ENCODE measurements around the gene SGK1.

DNA sequence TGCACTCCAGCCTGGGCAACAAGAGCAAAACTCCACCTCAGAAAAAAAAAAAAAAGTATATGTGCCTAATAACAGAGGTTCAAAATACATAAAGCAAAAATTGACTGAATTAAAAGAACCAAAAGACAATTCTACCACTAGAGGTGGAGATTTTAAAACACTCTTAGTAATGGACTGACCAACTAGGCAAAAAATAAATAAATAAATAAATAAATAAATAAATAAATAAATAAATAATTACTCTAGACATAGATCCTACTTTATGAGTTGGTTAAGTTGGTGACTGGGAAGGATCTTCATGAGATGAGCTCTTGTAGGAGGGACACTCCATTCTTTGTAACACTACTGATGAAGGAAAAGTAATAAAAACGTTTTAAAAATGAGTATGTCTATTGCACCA is 113.9 kb downstream of the SGK1 start:
- TF ChIP-seq, protein P1, sequence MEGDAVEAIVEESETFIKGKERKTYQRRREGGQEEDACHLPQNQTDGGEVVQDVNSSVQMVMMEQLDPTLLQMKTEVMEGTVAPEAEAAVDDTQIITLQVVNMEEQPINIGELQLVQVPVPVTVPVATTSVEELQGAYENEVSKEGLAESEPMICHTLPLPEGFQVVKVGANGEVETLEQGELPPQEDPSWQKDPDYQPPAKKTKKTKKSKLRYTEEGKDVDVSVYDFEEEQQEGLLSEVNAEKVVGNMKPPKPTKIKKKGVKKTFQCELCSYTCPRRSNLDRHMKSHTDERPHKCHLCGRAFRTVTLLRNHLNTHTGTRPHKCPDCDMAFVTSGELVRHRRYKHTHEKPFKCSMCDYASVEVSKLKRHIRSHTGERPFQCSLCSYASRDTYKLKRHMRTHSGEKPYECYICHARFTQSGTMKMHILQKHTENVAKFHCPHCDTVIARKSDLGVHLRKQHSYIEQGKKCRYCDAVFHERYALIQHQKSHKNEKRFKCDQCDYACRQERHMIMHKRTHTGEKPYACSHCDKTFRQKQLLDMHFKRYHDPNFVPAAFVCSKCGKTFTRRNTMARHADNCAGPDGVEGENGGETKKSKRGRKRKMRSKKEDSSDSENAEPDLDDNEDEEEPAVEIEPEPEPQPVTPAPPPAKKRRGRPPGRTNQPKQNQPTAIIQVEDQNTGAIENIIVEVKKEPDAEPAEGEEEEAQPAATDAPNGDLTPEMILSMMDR (optimal IDR thresholded peaks at IDR 0.05 in 1 of 3, IDR thresholded peaks at IDR 0.05 in 1 of 3, conservative IDR thresholded peaks at IDR 0.05 in 1 of 3; ENCODE audit: extremely low read depth in 1 of 3, insufficient read depth in 2 of 3, low read length in 3 of 3): no peak
- TF ChIP-seq EZH2 (IDR thresholded peaks at IDR 0.05; ENCODE audit: low read length): no peak

Measured in keratinocyte (primary cell).